ENCODE measurements around the gene OLIG3. TPM values are rescaled to one million over a fixed set of nuclear protein-coding genes. Genes with fewer than 3 reads are reported as not detected.

OLIG3 gene
- polyA plus RNA-seq, 1 of the 3 experiments (the other 2 are of a cell fraction): not detected

DNA sequence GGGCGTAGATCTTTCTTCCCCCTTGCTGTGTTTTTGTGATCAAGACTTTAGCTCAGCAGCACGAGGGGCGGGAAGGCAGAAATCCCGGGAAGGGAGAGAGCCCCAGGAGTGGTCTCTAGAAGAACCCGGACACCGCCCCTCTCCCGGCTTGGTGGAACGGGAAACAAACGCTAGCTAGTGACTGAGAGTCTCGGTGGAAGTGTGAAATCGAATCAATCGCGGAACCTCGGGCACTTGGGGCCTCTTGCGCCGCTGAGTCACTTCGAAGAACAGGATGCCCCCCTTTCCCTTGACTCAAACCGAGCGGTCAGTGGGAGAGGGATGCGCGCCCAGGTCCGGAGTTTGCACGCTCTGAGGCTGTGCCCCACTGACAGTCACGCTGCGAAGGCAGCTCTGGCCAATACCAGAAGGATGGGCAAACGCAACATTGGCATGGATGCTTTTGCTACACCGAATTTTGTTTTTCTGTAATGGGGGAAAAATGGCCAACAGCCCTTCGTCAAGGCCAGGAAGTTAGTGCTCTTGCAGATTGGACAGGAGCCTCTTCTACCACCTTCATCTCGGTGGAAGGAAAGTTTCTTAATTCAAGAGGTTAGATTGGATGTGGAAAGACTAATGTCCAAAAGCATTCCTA, 1.6 kb upstream of the OLIG3 start (continued):
- TF ChIP-seq, protein P1, sequence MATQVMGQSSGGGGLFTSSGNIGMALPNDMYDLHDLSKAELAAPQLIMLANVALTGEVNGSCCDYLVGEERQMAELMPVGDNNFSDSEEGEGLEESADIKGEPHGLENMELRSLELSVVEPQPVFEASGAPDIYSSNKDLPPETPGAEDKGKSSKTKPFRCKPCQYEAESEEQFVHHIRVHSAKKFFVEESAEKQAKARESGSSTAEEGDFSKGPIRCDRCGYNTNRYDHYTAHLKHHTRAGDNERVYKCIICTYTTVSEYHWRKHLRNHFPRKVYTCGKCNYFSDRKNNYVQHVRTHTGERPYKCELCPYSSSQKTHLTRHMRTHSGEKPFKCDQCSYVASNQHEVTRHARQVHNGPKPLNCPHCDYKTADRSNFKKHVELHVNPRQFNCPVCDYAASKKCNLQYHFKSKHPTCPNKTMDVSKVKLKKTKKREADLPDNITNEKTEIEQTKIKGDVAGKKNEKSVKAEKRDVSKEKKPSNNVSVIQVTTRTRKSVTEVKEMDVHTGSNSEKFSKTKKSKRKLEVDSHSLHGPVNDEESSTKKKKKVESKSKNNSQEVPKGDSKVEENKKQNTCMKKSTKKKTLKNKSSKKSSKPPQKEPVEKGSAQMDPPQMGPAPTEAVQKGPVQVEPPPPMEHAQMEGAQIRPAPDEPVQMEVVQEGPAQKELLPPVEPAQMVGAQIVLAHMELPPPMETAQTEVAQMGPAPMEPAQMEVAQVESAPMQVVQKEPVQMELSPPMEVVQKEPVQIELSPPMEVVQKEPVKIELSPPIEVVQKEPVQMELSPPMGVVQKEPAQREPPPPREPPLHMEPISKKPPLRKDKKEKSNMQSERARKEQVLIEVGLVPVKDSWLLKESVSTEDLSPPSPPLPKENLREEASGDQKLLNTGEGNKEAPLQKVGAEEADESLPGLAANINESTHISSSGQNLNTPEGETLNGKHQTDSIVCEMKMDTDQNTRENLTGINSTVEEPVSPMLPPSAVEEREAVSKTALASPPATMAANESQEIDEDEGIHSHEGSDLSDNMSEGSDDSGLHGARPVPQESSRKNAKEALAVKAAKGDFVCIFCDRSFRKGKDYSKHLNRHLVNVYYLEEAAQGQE (IDR thresholded peaks at IDR 0.05; ENCODE audit: low read depth, low read length): no peak
- no peak for TF ChIP-seq RXRA (IDR thresholded peaks at IDR 0.05; ENCODE audit: borderline replicate concordance, low read depth)
- TF ChIP-seq RFX5 (IDR thresholded peaks at IDR 0.05; ENCODE audit: low read length): no peak
- no peak for TF ChIP-seq FOXM1 (IDR thresholded peaks at IDR 0.05; ENCODE audit: low read depth)
- TF ChIP-seq, protein P2, sequence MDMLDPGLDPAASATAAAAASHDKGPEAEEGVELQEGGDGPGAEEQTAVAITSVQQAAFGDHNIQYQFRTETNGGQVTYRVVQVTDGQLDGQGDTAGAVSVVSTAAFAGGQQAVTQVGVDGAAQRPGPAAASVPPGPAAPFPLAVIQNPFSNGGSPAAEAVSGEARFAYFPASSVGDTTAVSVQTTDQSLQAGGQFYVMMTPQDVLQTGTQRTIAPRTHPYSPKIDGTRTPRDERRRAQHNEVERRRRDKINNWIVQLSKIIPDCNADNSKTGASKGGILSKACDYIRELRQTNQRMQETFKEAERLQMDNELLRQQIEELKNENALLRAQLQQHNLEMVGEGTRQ (IDR thresholded peaks at IDR 0.05; ENCODE audit: borderline replicate concordance, low read depth, low read length): no peak
- TF ChIP-seq EP300 (IDR thresholded peaks at IDR 0.05; ENCODE audit: borderline replicate concordance in 1 of 2, low read depth in 1 of 2, low read length in 1 of 2): no peak
- no peak for TF ChIP-seq FOSL2 (IDR thresholded peaks at IDR 0.05; ENCODE audit: borderline replicate concordance, low read depth)
- no peak for TF ChIP-seq CHD2 (IDR thresholded peaks at IDR 0.05; ENCODE audit: low read length, partially characterized antibody)

DNA sequence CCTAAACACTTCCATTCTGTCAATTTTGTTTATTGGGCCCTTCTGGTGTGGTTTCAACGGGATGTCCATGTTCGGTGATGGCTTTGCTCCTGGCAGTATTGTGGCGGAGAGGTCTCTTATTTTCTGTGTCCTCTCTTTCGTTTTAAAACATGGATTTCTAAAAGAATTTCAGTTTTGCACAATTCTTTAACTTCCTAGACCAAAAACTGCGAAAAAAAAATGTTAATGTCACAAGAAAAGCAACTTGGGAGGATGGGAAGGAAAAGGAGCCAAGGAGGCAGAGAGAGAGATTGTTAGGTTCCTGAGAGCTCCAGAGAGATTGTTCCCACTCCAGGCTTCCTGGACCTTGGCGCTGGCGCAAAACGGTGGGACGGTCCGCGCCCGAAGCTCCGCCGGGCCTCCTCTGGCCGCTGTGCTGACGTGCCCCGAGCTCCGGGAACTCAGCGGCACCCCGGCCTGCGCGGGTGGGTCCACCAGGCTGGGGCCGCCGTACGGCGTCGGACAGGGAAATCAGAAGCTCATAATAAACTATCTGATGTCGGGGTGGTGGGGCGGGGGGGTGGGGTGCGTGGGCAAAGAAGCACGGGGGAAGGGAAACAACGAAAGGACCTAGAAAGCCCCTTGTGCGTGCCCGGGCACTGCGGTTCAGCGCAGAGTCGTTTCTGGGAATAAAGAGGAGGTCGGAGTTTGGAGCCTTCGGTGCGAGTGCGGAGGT, 951 bp upstream of the OLIG3 start:
- peaks cover 66% of the 10 kb centered on the region for H3K27me3 ChIP-seq (ENCODE audit: insufficient read depth)
- H3K4me2 ChIP-seq: no peak overlapping the region
- H3K36me3 ChIP-seq (replicated peaks in 1 of 2; ENCODE audit: control insufficient read depth in 1 of 2, insufficient read depth in 2 of 2, low read length in 1 of 2): no peaks in the 10 kb centered on the region
- no peak overlapping the region for H3K9ac ChIP-seq
- no peaks in the 10 kb centered on the region for H4K20me1 ChIP-seq (ENCODE audit: insufficient read depth)
- no peaks in the 10 kb centered on the region for H3K9me3 ChIP-seq
- H3K4me3 ChIP-seq (ENCODE audit: low read depth in 2 of 2, low read length in 1 of 2): no peak overlapping the region
- no peaks in the 10 kb centered on the region for H3F3A ChIP-seq (replicated peaks; ENCODE audit: insufficient read depth)
- no peaks in the 10 kb centered on the region for H3K79me2 ChIP-seq (ENCODE audit: insufficient read depth)
- H2AFZ ChIP-seq (ENCODE audit: low read depth): no peak overlapping the region
- no peak overlapping the region for H3K27ac ChIP-seq (ENCODE audit: low read depth in 2 of 2, low read length in 1 of 2)
- DNase-seq: no peak
- H3K9me2 ChIP-seq: no peaks in the 10 kb centered on the region
- POLR2A ChIA-PET: no interaction called here
- no peak for TF ChIP-seq RXRA (IDR thresholded peaks at IDR 0.05; ENCODE audit: borderline replicate concordance, low read depth)
- no peak for TF ChIP-seq FOXJ3 (CRISPR knock-in tag; IDR thresholded peaks at IDR 0.05)
- no peak for TF ChIP-seq GABPA (IDR thresholded peaks at IDR 0.05; ENCODE audit: low read depth)
- TF ChIP-seq, protein P3, sequence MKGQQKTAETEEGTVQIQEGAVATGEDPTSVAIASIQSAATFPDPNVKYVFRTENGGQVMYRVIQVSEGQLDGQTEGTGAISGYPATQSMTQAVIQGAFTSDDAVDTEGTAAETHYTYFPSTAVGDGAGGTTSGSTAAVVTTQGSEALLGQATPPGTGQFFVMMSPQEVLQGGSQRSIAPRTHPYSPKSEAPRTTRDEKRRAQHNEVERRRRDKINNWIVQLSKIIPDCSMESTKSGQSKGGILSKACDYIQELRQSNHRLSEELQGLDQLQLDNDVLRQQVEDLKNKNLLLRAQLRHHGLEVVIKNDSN (IDR thresholded peaks at IDR 0.05; ENCODE audit: borderline replicate concordance, low read depth): no peak
- no peak for TF ChIP-seq GATA2 (CRISPR knock-in tag; IDR thresholded peaks at IDR 0.05)
- TF ChIP-seq, protein P4, sequence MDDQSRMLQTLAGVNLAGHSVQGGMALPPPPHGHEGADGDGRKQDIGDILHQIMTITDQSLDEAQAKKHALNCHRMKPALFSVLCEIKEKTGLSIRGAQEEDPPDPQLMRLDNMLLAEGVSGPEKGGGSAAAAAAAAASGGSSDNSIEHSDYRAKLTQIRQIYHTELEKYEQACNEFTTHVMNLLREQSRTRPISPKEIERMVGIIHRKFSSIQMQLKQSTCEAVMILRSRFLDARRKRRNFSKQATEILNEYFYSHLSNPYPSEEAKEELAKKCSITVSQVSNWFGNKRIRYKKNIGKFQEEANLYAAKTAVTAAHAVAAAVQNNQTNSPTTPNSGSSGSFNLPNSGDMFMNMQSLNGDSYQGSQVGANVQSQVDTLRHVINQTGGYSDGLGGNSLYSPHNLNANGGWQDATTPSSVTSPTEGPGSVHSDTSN (IDR thresholded peaks at IDR 0.05): no peak
- no peak for TF ChIP-seq NFIC (IDR thresholded peaks at IDR 0.05; ENCODE audit: borderline replicate concordance)
- no peak for TF ChIP-seq EZH2phosphoT487 (IDR thresholded peaks at IDR 0.05; ENCODE audit: borderline replicate concordance, low read depth)
- TF ChIP-seq, protein P2 (IDR thresholded peaks at IDR 0.05; ENCODE audit: borderline replicate concordance, low read depth, low read length): no peak
- no peak for TF ChIP-seq JUND (IDR thresholded peaks at IDR 0.05)
- 13% methylated on average over 29 of the region's 41 CpGs for WGBS (ENCODE audit: low lambda C conversion rate)
- H3K4me1 ChIP-seq (ENCODE audit: control insufficient read depth in 1 of 2, insufficient read depth in 2 of 2, low read depth in 1 of 2, low read length in 1 of 2): no peaks in the 10 kb centered on the region
- CTCF ChIA-PET: interaction anchor here (1.3 kb wide), 1 partner anchor 153 kb away, joined by 6 read pairs; no protein-coding TSS in a partner anchor
